RWPE2 (cell line): ENCODE results near the gene CPA5.

Experiments used
- ATAC-seq: fragments of 200-7000 bp; cut with Tn5 transposase; 3 replicates; pipeline ENCODE4 v1.9.1; 2021; ENCODE audit warnings: low read depth
- DNase-seq: peaks from one replicate; pipeline ENCODE4 v3.0.0-alpha.2; 2020; ENCODE audit warnings: low spot score
- H3K27ac ChIP-seq: fragments of 450-650 bp; 2 replicates; pipeline ENCODE4 v1.5.1; 2017; ENCODE audit warnings: mild to moderate bottlenecking; ENCODE audit not compliant: poor library complexity, severe bottlenecking
- H3K27me3 ChIP-seq: fragments of 250-450 bp; sonication (Bioruptor Pico); 2 replicates; pipeline ENCODE4 v1.5.1; 2021; ENCODE audit warnings: mild to moderate bottlenecking, moderate library complexity; ENCODE audit not compliant: insufficient read depth, poor library complexity, severe bottlenecking
- H3K36me3 ChIP-seq: fragments of 250-450 bp; sonication (Bioruptor Pico); 2 replicates; pipeline ENCODE4 v1.5.1; 2020; ENCODE audit warnings: low read depth, mild to moderate bottlenecking, moderate library complexity
- H3K4me1 ChIP-seq: fragments of 250-450 bp; sonication (Bioruptor Pico); 2 replicates; pipeline ENCODE4 v1.5.1; 2021; ENCODE audit warnings: mild to moderate bottlenecking, moderate library complexity; ENCODE audit not compliant: insufficient read depth, poor library complexity, severe bottlenecking
- H3K4me3 ChIP-seq: fragments of 250-450 bp; sonication (Bioruptor Pico); 2 replicates; pipeline ENCODE4 v1.5.1; 2021; ENCODE audit warnings: mild to moderate bottlenecking, moderate library complexity; ENCODE audit not compliant: severe bottlenecking
- H3K9me3 ChIP-seq: fragments of 250-450 bp; sonication (Bioruptor Pico); 2 replicates; pipeline ENCODE4 v1.5.1; 2021; ENCODE audit warnings: mild to moderate bottlenecking, moderate library complexity; ENCODE audit not compliant: severe bottlenecking
- TF ChIP-seq, protein P1 (sequence below): fragments of 450-650 bp; IDR thresholded peaks from one replicate; pipeline ENCODE4 v1.5.1; 2017; ENCODE audit warnings: mild to moderate bottlenecking, moderate library complexity; ENCODE audit not compliant: poor library complexity, severe bottlenecking

The CPA5 gene

DNA sequence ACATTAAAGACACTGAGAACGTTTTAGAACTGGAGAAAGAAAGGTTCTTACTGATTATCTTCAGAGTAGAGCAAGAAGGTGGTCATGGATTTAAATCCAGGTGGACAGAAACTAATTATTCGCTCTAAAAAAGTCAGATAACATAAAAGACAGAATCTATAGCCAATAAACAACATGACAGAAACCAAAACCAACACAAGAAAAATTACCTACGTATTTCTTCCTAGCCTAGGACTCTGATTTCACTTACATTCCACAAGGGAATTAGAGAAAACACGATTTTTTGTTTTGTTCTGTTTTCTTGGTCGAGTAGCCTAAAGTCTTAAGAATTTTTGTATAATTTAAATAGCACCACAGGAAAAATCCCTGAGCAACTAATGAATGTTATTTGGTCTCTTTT lies 50.8 kb downstream of the CPA5 start:
- Histone ChIP-seq H3K27ac (no peak overlapping the region), H3K4me3 (no peak overlapping the region), H3K9me3 (no peaks in the 10 kb centered on the region), H3K36me3 (peaks cover 7% of the 10 kb centered on the region; the same call in 1 of the 2 replicates), H3K4me1 (no peaks in the 10 kb centered on the region), H3K27me3 (no peaks in the 10 kb centered on the region)
- TF ChIP-seq, protein P1, sequence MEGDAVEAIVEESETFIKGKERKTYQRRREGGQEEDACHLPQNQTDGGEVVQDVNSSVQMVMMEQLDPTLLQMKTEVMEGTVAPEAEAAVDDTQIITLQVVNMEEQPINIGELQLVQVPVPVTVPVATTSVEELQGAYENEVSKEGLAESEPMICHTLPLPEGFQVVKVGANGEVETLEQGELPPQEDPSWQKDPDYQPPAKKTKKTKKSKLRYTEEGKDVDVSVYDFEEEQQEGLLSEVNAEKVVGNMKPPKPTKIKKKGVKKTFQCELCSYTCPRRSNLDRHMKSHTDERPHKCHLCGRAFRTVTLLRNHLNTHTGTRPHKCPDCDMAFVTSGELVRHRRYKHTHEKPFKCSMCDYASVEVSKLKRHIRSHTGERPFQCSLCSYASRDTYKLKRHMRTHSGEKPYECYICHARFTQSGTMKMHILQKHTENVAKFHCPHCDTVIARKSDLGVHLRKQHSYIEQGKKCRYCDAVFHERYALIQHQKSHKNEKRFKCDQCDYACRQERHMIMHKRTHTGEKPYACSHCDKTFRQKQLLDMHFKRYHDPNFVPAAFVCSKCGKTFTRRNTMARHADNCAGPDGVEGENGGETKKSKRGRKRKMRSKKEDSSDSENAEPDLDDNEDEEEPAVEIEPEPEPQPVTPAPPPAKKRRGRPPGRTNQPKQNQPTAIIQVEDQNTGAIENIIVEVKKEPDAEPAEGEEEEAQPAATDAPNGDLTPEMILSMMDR, result no peak
- DNase-seq, result no peak
- ATAC-seq, result no peak

DNA sequence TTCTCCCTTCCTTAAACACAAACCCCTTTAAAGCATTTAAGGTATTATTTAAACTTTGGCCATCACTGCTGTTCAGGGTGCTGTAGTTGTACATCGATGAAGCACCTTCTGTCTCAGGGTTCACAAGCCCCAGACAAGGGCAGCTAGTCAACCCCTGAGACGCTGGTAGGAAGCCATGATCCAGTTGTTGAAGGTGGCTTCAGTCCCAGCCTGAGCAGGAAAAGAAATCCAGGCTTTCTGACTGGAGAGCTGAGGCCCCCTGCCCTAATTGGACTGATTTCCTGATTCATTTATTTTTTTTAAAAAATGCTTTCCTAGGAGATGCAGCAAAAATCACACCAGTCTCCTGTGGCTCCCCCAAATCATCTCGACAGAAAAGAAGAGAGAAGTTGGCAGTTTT lies 51.5 kb downstream of the CPA5 start:
- Histone ChIP-seq H3K4me3 (no peak overlapping the region), H3K4me1 (no peaks in the 10 kb centered on the region), H3K27ac (no peak overlapping the region), H3K36me3 (peaks cover 10% of the 10 kb centered on the region), H3K9me3 (no peaks in the 10 kb centered on the region), H3K27me3 (no peaks in the 10 kb centered on the region)
- ATAC-seq (no peak), DNase-seq (no peak)
- TF ChIP-seq, protein P1, result no peak

DNA sequence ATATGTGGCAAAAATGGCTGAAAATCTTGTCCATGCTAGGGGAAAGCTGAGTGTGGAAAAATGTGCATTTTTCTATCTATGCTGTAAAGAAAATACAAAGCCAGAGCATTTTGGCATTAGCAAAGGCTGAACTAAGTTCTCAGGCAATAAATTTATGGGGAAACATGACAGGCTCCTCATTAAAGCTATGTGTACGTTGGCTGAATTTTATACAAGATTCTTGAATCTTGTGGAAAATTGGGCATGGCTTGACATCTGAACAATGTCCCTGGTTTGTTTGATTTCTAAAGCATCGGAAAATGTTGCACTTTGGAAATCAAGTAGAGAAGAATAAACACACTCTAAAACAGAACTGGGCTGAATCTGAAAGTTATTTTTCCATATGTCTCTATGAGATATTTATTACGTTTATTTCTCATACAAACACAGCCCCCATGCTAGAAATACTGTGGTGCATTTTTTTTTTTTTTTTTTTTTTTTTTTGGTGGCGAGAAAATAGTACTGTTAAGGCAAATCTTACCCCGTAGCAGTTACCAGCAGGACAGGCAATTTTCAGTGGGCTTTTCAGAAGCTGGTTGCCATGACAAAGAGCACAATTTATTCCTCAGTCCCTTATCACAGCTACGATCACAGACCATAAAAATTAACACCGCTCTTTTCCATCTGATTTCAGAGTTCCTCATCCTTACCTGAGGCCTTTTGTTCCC lies 52.6 kb downstream of the CPA5 start:
- ATAC-seq, result no peak
- Histone ChIP-seq H3K9me3 (no peaks in the 10 kb centered on the region), H3K27ac (no peak overlapping the region), H3K4me1 (no peaks in the 10 kb centered on the region), H3K36me3 (peaks cover 13% of the 10 kb centered on the region), H3K27me3 (no peaks in the 10 kb centered on the region), H3K4me3 (no peak overlapping the region)
- TF ChIP-seq, protein P1, result no peak
- no peak for DNase-seq

DNA sequence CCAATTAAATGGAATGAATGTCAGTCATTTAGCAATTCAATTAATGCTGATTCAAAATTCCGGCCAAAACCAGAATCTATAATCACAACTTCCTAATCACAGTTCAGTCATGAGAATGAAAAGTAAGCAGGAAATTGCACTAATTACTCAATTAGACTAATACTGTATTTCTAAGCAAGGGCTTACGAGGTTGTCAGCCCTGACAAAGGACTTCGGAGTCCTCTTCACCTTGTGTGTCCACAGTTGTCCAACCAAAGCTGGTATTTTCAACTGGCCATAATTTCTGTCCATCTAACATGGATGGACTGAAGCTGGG lies 53.1 kb downstream of the CPA5 start:
- Histone ChIP-seq H3K4me3 (no peak overlapping the region), H3K27ac (no peak overlapping the region), H3K9me3 (no peaks in the 10 kb centered on the region), H3K4me1 (no peaks in the 10 kb centered on the region), H3K27me3 (no peaks in the 10 kb centered on the region), H3K36me3 (peaks cover 14% of the 10 kb centered on the region)
- DNase-seq (no peak), ATAC-seq (no peak)
- TF ChIP-seq, protein P1, result no peak

DNA sequence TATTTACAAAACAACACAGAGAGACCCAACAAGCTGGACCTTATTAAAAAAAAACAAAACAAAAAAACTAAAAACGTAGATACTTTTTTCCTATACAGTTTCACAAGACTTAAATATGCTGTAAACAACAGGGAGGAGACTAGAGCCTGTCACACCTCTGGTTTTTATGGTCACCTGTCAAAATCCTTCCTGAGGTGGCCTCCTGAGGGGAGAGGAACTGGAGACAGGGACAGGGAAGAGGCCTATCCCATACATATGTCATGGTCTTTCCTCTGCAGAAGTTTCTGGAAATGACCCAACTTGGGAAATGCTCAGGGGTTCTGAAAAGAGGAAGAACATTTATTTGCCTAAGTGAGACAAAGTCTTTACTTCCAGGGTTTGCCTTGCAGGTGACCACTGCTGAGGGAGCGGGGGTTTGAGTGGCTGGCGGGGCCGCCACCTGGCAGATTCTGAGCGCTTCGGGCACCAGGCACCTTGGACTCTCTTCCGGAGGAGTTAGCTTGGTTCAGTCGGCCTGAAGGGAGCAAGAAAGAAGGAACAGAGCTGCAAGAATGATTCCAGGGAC lies 54.0 kb downstream of the CPA5 start:
- no peaks in the 10 kb centered on the region for H3K4me1 ChIP-seq
- ATAC-seq, result no peak
- H3K36me3 ChIP-seq, result peaks cover 21% of the 10 kb centered on the region
- no peaks in the 10 kb centered on the region for H3K27me3 ChIP-seq
- DNase-seq, result no peak
- no peak overlapping the region for H3K4me3 ChIP-seq
- no peaks in the 10 kb centered on the region for H3K9me3 ChIP-seq
- no peak overlapping the region for H3K27ac ChIP-seq
- TF ChIP-seq, protein P1, result no peak
